Type B pancreatic cell (in vitro differentiated cells): Measurements from ENCODE around the gene RDH8. TPM values are rescaled to one million over a fixed set of nuclear protein-coding genes. Genes with fewer than 3 reads are reported as not detected.
"Not testable (repeated sequence)": the region's sequence is repeated elsewhere in the genome, so short reads cannot be mapped to it uniquely, and the experiment has no call there.

Experiments
- DNase-seq: peaks from one replicate; pipeline ENCODE4 v3.0.0; 2021; ENCODE audit warnings: mixed read lengths; ENCODE audit not compliant: unreplicated experiment; ENCODE audit errors: extremely low spot score
- H3K27ac Mint-ChIP-seq: 2 replicates; pipeline ENCODE4 v1.8.0; 2021; ENCODE audit warnings: mild to moderate bottlenecking, mixed read lengths
- H3K27me3 Mint-ChIP-seq: 2 replicates; pipeline ENCODE4 v1.8.0; 2021; ENCODE audit warnings: mixed read lengths
- H3K36me3 Mint-ChIP-seq: 2 replicates; pipeline ENCODE4 v1.8.0; 2021; ENCODE audit warnings: mixed read lengths
- H3K4me1 Mint-ChIP-seq: one replicate; pipeline ENCODE4 v1.8.0; 2021; ENCODE audit warnings: mixed read lengths; ENCODE audit not compliant: unreplicated experiment
- H3K4me3 Mint-ChIP-seq: 2 replicates; pipeline ENCODE4 v1.8.0; 2021; ENCODE audit warnings: mild to moderate bottlenecking, mixed read lengths
- H3K9me3 Mint-ChIP-seq: 2 replicates; pipeline ENCODE4 v1.8.0; 2021; ENCODE audit warnings: mixed read lengths
- CTCF ChIP-seq: fragments of 200-600 bp; sonication (generic); conservative IDR thresholded peaks from 2 replicates; pipeline ENCODE4 v1.5.0; 2021; ENCODE audit warnings: antibody characterized with exemption, mild to moderate bottlenecking
- total RNA-seq: library from RNA; stranded (reverse); gene quantifications from 2 replicates; pipeline ENCODE4 v1.2.1, GENCODE V29; 2021; ENCODE audit warnings: low replicate concordance

Gene RDH8
- total RNA-seq, 1 donor from 2014 or later: not detected

GRCh38 chr19:10021446-10021845 lies 8.2 kb downstream of the RDH8 start:
- no peak for TF ChIP-seq CTCF
- Mint-ChIP-seq H3K36me3 (no peaks in the 10 kb centered on the region), H3K4me3 (no peak overlapping the region), H3K9me3 (no peaks in the 10 kb centered on the region), H3K4me1 (no peaks in the 10 kb centered on the region), H3K27ac (no peak overlapping the region), H3K27me3 (peaks cover 25% of the 10 kb centered on the region)
- DNase-seq: no peak

DNA sequence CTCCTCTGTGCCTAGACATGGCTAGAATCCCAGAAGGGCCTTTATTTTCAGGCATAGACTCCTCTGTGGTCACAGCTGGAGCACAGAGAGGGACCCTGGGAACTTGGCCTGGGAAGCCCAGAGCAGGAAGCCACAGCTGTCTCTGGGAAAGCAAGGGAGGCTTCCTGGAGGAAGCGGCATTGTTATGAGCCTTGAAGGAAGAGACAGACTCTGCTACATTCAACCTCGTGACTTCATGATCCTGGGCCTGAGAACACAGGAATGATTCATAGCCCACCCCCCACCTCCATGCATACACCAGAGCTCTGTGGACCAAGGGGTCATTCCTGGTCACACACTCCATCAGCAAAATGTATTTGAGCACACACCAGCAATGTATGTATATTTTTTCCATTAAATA lies 8.6 kb downstream of the RDH8 start:
- Mint-ChIP-seq H3K4me3 (no peak overlapping the region), H3K27me3 (peaks cover 26% of the 10 kb centered on the region), H3K4me1 (no peaks in the 10 kb centered on the region), H3K9me3 (no peaks in the 10 kb centered on the region), H3K27ac (no peak overlapping the region), H3K36me3 (no peaks in the 10 kb centered on the region)
- no peak for TF ChIP-seq CTCF
- no peak for DNase-seq

- H3K4me1 Mint-ChIP-seq, H3K9me3 Mint-ChIP-seq, H3K4me3 Mint-ChIP-seq, DNase-seq, H3K36me3 Mint-ChIP-seq, H3K27ac Mint-ChIP-seq: not testable (repeated sequence)
- peaks cover 29% of the 10 kb centered on the region for H3K27me3 Mint-ChIP-seq
These were observed 9.8 kb downstream of the RDH8 start for GRCh38 chr19:10023096-10023495.

DNA sequence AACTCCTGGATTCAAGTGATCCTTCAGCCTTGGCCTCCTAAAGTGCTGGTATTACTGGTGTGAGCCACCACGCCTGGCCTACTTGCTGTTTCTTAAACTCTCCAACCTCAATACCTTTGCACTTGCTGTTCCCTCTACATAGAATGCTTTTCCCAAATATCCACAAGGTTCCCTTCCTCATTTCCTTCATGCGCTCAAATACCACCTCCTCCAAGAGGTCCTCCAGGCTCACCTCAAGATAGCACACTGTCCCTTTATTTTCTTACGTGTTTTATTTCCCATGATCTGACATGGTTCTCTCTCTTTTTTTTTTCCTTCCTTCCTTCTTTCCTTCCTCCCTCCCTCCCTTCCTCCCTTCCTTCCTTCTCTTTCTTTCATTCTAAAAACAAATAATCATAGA lies 13.5 kb downstream of the RDH8 start:
- no peaks in the 10 kb centered on the region for H3K36me3 Mint-ChIP-seq
- peaks cover 18% of the 10 kb centered on the region for H3K27me3 Mint-ChIP-seq
- H3K27ac Mint-ChIP-seq: peak overlapping the region; percentile 33
- no peak overlapping the region for H3K4me3 Mint-ChIP-seq
- DNase-seq: no peak
- TF ChIP-seq CTCF: no peak
- H3K9me3 Mint-ChIP-seq: no peaks in the 10 kb centered on the region
- peaks cover 6% of the 10 kb centered on the region for H3K4me1 Mint-ChIP-seq

DNA sequence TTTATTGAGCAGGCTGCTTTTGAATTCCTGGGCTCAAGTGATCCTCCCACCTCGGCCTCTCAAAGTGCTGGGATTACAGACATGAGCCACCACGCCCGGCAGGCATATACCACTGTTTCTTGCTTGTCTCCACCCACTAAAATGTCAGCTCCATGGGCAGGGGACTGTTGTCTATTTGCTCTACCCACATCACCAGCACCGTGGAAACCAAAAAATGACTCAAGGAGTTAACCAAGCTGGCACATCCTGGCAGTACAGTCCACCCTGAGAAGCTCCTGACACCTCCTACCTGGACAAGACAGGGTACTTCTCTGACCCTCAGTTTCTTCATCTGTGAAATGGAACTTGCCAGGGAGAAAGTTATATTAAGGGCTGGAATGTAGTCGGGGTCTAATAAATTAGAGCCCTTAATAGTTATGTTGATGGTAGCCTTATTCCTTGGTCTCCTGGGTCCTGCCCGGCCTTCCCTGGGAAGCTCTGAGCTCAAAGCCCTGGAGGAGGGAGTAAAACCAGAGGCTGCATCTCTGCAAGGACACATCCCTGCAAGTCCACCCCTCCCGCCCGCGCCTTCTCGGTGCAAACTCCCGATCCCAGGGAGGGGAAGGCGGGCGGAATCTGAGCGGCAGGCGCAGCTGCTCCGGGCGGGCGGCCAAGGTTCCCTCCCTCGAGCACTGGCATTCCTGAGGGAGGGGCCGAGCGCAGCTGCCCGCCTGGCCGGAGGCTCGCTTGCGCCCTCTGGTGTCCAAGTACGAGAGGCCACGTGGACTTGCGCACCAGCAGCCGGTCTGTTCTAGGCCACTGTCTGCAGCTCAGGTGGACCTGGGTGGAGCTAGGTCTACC lies 14.1 kb downstream of the RDH8 start:
- Mint-ChIP-seq H3K9me3 (no peaks in the 10 kb centered on the region), H3K27ac (peak overlapping the region; percentile 33), H3K27me3 (peaks cover 21% of the 10 kb centered on the region), H3K36me3 (no peaks in the 10 kb centered on the region), H3K4me1 (peaks cover 6% of the 10 kb centered on the region), H3K4me3 (no peak overlapping the region)
- peak; percentile 98 for DNase-seq
- TF ChIP-seq CTCF: peak; percentile 98

GRCh38 chr19:10033614-10034013 lies 20.3 kb downstream of the RDH8 start:
- H3K27me3 Mint-ChIP-seq: peaks cover 39% of the 10 kb centered on the region
- no peaks in the 10 kb centered on the region for H3K9me3 Mint-ChIP-seq
- H3K27ac Mint-ChIP-seq: no peak overlapping the region
- no peak overlapping the region for H3K4me3 Mint-ChIP-seq
- H3K36me3 Mint-ChIP-seq: no peaks in the 10 kb centered on the region
- DNase-seq: no peak
- no peaks in the 10 kb centered on the region for H3K4me1 Mint-ChIP-seq
- no peak for TF ChIP-seq CTCF
